C4-2B (cell line): ENCODE data around the gene ZCCHC17.

ENCODE experiments used
- CTCF ChIP-seq: fragments of 450-650 bp; conservative IDR thresholded peaks from 2 replicates; pipeline ENCODE4 v1.5.1; 2017; ENCODE audit warnings: mild to moderate bottlenecking
- ZFX ChIP-seq: fragments of 450-650 bp; IDR thresholded peaks from 2 replicates; pipeline ENCODE4 v1.6.1; 2017

GRCh38 chr1:31382379-31382989, 85.7 kb downstream of the ZCCHC17 start:
- TF ChIP-seq CTCF (no peak), ZFX (no peak)
